Measurements from ENCODE around the gene SDSL. TPM values are rescaled to one million over a fixed set of nuclear protein-coding genes. Genes with fewer than 3 reads are reported as not detected.

The SDSL gene
- total RNA-seq, 1 donor from 2014 or later: 13.3 TPM

DNA sequence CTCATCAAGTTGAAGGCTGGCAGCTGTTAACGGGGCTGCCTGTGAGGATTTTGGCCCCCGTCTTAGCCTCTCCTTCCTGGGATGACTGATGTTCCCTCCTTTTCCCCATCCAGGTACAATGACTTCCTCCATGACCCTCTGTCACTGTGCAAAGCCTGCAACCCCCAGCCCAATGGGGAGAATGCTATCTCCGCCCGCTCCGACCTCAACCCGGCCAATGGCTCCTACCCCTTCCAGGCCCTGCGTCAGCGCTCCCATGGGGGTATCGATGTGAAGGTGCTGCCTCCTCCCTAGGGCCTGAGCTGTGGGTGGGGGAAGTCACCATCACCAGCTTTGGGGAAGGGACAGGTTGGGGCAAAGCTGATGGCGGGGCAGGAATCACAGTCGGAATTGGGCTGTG lies 34.5 kb upstream of the SDSL start:
- no peak for DNase-seq
- Histone ChIP-seq H3K27me3 (ENCODE audit: low read depth) (no peaks in the 10 kb centered on the region), H3K4me3 (no peak overlapping the region), H3K36me3 (peaks cover 81% of the 10 kb centered on the region), H3K4me1 (no peaks in the 10 kb centered on the region), H3K27ac (replicated peaks) (no peak overlapping the region), H3K9me3 (replicated peaks) (no peaks in the 10 kb centered on the region)
- TF ChIP-seq, protein P1, sequence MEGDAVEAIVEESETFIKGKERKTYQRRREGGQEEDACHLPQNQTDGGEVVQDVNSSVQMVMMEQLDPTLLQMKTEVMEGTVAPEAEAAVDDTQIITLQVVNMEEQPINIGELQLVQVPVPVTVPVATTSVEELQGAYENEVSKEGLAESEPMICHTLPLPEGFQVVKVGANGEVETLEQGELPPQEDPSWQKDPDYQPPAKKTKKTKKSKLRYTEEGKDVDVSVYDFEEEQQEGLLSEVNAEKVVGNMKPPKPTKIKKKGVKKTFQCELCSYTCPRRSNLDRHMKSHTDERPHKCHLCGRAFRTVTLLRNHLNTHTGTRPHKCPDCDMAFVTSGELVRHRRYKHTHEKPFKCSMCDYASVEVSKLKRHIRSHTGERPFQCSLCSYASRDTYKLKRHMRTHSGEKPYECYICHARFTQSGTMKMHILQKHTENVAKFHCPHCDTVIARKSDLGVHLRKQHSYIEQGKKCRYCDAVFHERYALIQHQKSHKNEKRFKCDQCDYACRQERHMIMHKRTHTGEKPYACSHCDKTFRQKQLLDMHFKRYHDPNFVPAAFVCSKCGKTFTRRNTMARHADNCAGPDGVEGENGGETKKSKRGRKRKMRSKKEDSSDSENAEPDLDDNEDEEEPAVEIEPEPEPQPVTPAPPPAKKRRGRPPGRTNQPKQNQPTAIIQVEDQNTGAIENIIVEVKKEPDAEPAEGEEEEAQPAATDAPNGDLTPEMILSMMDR (IDR thresholded peaks at IDR 0.05; ENCODE audit: borderline replicate concordance): no peak
- intact Hi-C loops (cut with micrococcal nuclease): no loop called here

DNA sequence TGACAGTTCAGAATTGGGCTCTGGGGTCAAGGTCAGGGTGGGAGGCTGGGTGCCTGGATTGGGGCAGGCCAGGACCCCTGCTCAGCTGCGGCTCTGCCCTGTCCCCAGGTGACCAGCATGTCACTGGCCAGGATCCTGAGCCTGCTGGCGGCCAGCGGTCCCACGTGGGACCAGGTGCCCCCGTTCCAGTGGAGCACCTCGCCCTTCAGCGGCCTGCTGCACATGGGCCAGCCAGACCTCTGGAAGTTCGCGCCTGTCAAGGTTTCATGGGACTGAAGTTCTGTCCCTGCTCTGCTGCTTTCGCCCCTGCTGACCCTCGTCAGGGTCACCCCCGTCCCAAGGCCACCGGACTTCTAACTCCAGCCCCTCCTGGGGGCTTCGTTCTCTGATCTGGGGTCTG lies 33.8 kb upstream of the SDSL start:
- no peak for DNase-seq
- TF ChIP-seq, protein P1 (IDR thresholded peaks at IDR 0.05; ENCODE audit: borderline replicate concordance): no peak
- no peaks in the 10 kb centered on the region for H3K27me3 ChIP-seq (ENCODE audit: low read depth)
- no peak overlapping the region for H3K27ac ChIP-seq (replicated peaks)
- no peaks in the 10 kb centered on the region for H3K9me3 ChIP-seq (replicated peaks)
- no peaks in the 10 kb centered on the region for H3K4me1 ChIP-seq
- peaks cover 75% of the 10 kb centered on the region for H3K36me3 ChIP-seq
- intact Hi-C loops (cut with micrococcal nuclease): no loop called here
- H3K4me3 ChIP-seq: no peak overlapping the region

DNA sequence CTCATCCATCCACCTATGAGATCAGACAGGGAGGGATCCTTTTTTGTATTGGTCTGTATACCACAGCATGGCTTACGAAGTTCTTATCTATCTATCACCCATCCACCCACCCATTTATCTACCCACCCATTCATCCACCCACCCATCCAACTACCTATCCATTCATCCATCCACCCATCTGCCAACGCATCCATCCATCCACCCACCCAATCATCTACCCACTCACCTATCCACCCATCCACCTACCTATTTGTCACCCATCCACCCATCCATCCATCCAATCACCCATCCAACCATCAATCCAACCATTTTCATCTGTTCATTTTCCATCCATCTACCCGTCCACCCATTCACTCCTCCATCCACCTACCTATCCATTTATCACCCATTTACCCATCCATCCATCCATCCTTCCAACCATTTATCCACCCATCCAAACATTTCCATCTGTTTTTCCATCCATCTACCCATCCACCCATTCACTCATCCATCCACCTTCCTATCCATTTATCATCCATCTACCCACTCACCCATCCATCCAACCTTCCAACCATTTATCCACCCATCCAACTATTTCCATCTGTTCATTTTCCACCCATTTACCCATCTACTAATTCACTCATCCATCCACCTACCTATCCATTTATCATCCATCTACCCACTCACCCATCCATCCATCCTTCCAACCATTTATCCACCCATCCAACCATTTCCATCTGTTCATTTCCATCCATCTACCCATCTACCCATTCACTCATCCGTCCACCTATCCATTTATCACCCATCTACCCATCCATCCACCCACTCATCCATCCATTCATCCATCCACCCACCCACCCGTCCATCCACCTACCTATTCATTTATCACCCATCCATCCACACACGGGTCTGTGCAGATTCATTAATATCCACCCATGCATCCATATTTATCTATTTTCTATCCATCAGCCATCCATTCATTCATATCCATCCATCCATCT lies 31.8 kb upstream of the SDSL start:
- no peak for DNase-seq
- H3K4me3 ChIP-seq: no peak overlapping the region
- TF ChIP-seq, protein P1 (IDR thresholded peaks at IDR 0.05; ENCODE audit: borderline replicate concordance): no peak

DNA sequence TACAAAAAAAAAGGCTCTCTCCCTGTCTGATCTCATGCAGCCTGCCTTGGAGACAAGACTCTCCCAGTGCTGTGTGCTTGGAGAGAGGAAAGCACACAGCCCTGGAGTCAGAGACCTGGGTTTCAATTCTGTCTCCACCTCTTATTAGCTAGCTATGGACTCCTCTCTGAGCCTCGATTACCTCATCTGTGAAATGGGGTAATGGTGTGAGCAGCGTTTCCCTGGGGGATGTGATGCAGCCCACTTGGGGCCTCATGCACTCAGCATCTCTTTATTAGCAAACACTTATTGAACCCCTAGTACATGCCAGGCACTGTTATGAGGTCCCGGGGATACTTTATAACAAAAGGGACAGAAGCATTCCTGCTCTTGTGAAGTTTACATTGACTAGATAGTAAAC lies 31.0 kb upstream of the SDSL start:
- DNase-seq: no peak
- Histone ChIP-seq H3K27ac (replicated peaks) (no peak overlapping the region), H3K9me3 (replicated peaks) (peaks cover 5% of the 10 kb centered on the region), H3K4me1 (no peaks in the 10 kb centered on the region), H3K36me3 (peaks cover 47% of the 10 kb centered on the region), H3K27me3 (ENCODE audit: low read depth) (no peaks in the 10 kb centered on the region), H3K4me3 (no peak overlapping the region)
- TF ChIP-seq, protein P1 (IDR thresholded peaks at IDR 0.05; ENCODE audit: borderline replicate concordance): no peak
- intact Hi-C loops (cut with micrococcal nuclease): no loop called here

More for the DNA sequence above, 31.8 kb upstream of the SDSL start:
- intact Hi-C loops (cut with micrococcal nuclease): no loop called here
- peaks cover 55% of the 10 kb centered on the region for H3K36me3 ChIP-seq
- H3K27me3 ChIP-seq (ENCODE audit: low read depth): no peaks in the 10 kb centered on the region
- peaks cover under 1% of the 10 kb centered on the region for H3K9me3 ChIP-seq (replicated peaks)
- no peaks in the 10 kb centered on the region for H3K4me1 ChIP-seq
- no peak overlapping the region for H3K27ac ChIP-seq (replicated peaks)

DNA sequence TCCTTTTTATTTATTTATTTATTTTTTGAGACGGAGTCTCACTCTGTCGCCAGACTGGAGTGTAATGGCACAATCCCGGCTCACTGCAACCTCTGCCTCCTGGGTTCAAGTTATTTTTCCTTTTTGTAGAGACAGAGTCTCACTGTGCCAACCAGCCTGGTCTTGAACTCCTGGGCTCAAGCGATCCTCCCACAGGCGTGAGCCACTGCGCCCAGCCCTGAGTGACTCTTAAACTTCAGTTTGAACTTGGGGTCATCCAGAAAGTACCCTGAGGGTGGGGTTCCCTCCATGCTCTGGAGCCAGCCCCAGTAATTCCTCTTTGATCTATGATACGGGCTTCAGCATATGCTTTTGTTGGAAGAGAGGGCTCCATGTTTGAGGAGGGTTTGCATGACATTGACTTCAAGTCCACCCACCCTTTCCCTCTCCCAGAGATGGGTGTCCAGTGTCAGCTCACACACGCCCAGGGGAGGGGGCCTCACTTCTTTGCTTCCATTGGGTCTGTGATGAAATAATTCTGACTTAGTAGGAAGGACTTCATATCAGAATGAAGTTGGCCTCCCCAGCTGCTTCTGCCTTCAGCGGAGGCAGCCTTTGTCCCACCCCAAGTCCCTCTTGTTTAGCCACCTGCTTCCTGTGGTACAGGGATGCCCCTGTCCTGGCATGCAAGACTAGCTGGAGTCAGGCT lies 30.4 kb upstream of the SDSL start:
- Histone ChIP-seq H3K36me3 (peaks cover 42% of the 10 kb centered on the region), H3K4me1 (no peaks in the 10 kb centered on the region), H3K4me3 (no peak overlapping the region), H3K27ac (replicated peaks) (no peak overlapping the region), H3K9me3 (replicated peaks) (peaks cover 5% of the 10 kb centered on the region), H3K27me3 (ENCODE audit: low read depth) (no peaks in the 10 kb centered on the region)
- TF ChIP-seq, protein P1 (IDR thresholded peaks at IDR 0.05; ENCODE audit: borderline replicate concordance): no peak
- intact Hi-C loops (cut with micrococcal nuclease): no loop called here
- no peak for DNase-seq
